ENCODE measurements around the gene RSPH1.

DNA sequence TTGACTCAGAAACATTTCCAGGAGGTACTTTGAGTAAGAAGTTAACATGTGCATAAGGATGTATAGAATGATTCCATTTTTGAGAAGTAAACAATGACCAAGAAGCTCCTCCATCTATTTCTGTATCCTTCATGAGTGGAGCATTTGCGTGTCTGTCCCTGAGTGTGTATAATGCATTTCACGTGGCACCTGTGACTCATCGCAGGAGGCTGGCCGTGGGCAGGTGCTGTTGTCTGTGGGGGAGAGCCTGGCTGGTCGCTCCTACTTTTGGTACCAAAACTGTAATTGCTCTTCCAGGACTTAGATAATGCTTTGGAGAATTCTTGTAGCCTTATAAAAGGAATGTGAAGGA is 34.1 kb upstream of the RSPH1 start:
- TF ChIP-seq SUZ12 (IDR thresholded peaks at IDR 0.05; ENCODE audit: extremely low read depth, insufficient read depth, insufficient read length) (no peak), YY1 (IDR thresholded peaks at IDR 0.05; ENCODE audit: insufficient read depth, insufficient read length) (no peak), ZNF274 (IDR thresholded peaks at IDR 0.05; ENCODE audit: low read depth, low read length) (no peak)

All from NT2/D1 (cell line).